ENCODE data around the gene EGR1.

Gene EGR1

GRCh38 chr5:138444078-138444773 lies 21.1 kb upstream of the EGR1 start:
- TF ChIP-seq PKNOX1 (IDR thresholded peaks at IDR 0.05) (no peak), LEF1 (IDR thresholded peaks at IDR 0.05; ENCODE audit: borderline replicate concordance) (no peak), BHLHE40 (IDR thresholded peaks at IDR 0.05; ENCODE audit: borderline replicate concordance) (no peak), FOXA1 (IDR thresholded peaks at IDR 0.05) (no peak), FOXM1 (IDR thresholded peaks at IDR 0.05; ENCODE audit: borderline replicate concordance) (no peak), SUZ12 (IDR thresholded peaks at IDR 0.05) (no peak), NFRKB (IDR thresholded peaks at IDR 0.05) (no peak), ARNT (IDR thresholded peaks at IDR 0.05) (no peak), L3MBTL2 (conservative IDR thresholded peaks at IDR 0.05) (no peak), FOXK2 (IDR thresholded peaks at IDR 0.05) (no peak), HDGF (IDR thresholded peaks at IDR 0.05; ENCODE audit: borderline replicate concordance) (no peak), CTBP1 (IDR thresholded peaks at IDR 0.05; ENCODE audit: borderline replicate concordance) (no peak), SP1 (IDR thresholded peaks at IDR 0.05) (no peak), ELF4 (IDR thresholded peaks at IDR 0.05) (no peak), ZNF384 (IDR thresholded peaks at IDR 0.05) (no peak), TARDBP (IDR thresholded peaks at IDR 0.05) (no peak)
- POLR2A ChIA-PET: interaction anchor here (0.6 to 0.9 kb wide), 2 partner anchors 141 to 230 kb away, joined by 3 read pairs; no protein-coding TSS in a partner anchor
- CTCF ChIA-PET: interaction anchor here (0.7 kb wide), 1 partner anchor 59 kb away, joined by 3 read pairs; no protein-coding TSS in a partner anchor
- no peak for DNase-seq (ENCODE audit: extremely low spot score)

- TF ChIP-seq TARDBP (IDR thresholded peaks at IDR 0.05) (no peak), NFRKB (IDR thresholded peaks at IDR 0.05) (no peak), CTBP1 (IDR thresholded peaks at IDR 0.05; ENCODE audit: borderline replicate concordance) (no peak), HDGF (IDR thresholded peaks at IDR 0.05; ENCODE audit: borderline replicate concordance) (no peak), FOXK2 (IDR thresholded peaks at IDR 0.05) (no peak), FOXA1 (IDR thresholded peaks at IDR 0.05) (no peak), LEF1 (IDR thresholded peaks at IDR 0.05; ENCODE audit: borderline replicate concordance) (no peak), BHLHE40 (IDR thresholded peaks at IDR 0.05; ENCODE audit: borderline replicate concordance) (no peak)
- ChIA-PET CTCF (no interaction called here), POLR2A (interaction anchor here (0.9 kb wide), 1 partner anchor 231 kb away, joined by 3 read pairs; no protein-coding TSS in a partner anchor)
- DNase-seq (ENCODE audit: extremely low spot score): no peak
Observed at GRCh38 chr5:138444774-138445546, 20.3 kb upstream of the EGR1 start.

- CTCF ChIA-PET: no interaction called here
- no peak for TF ChIP-seq ZNF384 (IDR thresholded peaks at IDR 0.05)
- TF ChIP-seq PKNOX1 (IDR thresholded peaks at IDR 0.05): no peak
- TF ChIP-seq ARNT (IDR thresholded peaks at IDR 0.05): no peak
- no peak for TF ChIP-seq FOXM1 (IDR thresholded peaks at IDR 0.05; ENCODE audit: borderline replicate concordance)
- no peak for TF ChIP-seq ELF4 (IDR thresholded peaks at IDR 0.05)
- no peak for TF ChIP-seq LEF1 (IDR thresholded peaks at IDR 0.05; ENCODE audit: borderline replicate concordance)
- no peak for TF ChIP-seq BHLHE40 (IDR thresholded peaks at IDR 0.05; ENCODE audit: borderline replicate concordance)
- TF ChIP-seq FOXK2 (IDR thresholded peaks at IDR 0.05): no peak
- no peak for TF ChIP-seq HDGF (IDR thresholded peaks at IDR 0.05; ENCODE audit: borderline replicate concordance)
- TF ChIP-seq CTBP1 (IDR thresholded peaks at IDR 0.05; ENCODE audit: borderline replicate concordance): no peak
- no peak for TF ChIP-seq TARDBP (IDR thresholded peaks at IDR 0.05)
- no peak for TF ChIP-seq SP1 (IDR thresholded peaks at IDR 0.05)
- TF ChIP-seq FOXA1 (IDR thresholded peaks at IDR 0.05): no peak
- TF ChIP-seq SUZ12 (IDR thresholded peaks at IDR 0.05): no peak
- TF ChIP-seq L3MBTL2 (conservative IDR thresholded peaks at IDR 0.05): no peak
- no peak for TF ChIP-seq NFRKB (IDR thresholded peaks at IDR 0.05)
- POLR2A ChIA-PET: no interaction called here
- no peak for DNase-seq (ENCODE audit: extremely low spot score)
Observed at GRCh38 chr5:138445547-138446271, 19.6 kb upstream of the EGR1 start.

GRCh38 chr5:138448070-138448469 lies 17.2 kb upstream of the EGR1 start:
- DNase-seq (ENCODE audit: extremely low spot score): no peak
- TF ChIP-seq SUZ12 (IDR thresholded peaks at IDR 0.05) (no peak), LEF1 (IDR thresholded peaks at IDR 0.05; ENCODE audit: borderline replicate concordance) (no peak), NFRKB (IDR thresholded peaks at IDR 0.05) (no peak), FOXA1 (IDR thresholded peaks at IDR 0.05) (no peak), TARDBP (IDR thresholded peaks at IDR 0.05) (no peak), FOXK2 (IDR thresholded peaks at IDR 0.05) (no peak), ZNF384 (IDR thresholded peaks at IDR 0.05) (no peak), L3MBTL2 (conservative IDR thresholded peaks at IDR 0.05) (no peak), BHLHE40 (IDR thresholded peaks at IDR 0.05; ENCODE audit: borderline replicate concordance) (no peak), ARNT (IDR thresholded peaks at IDR 0.05) (no peak), CTBP1 (IDR thresholded peaks at IDR 0.05; ENCODE audit: borderline replicate concordance) (no peak), SP1 (IDR thresholded peaks at IDR 0.05) (no peak), HDGF (IDR thresholded peaks at IDR 0.05; ENCODE audit: borderline replicate concordance) (no peak), PKNOX1 (IDR thresholded peaks at IDR 0.05) (no peak), ELF4 (IDR thresholded peaks at IDR 0.05) (no peak), FOXM1 (IDR thresholded peaks at IDR 0.05; ENCODE audit: borderline replicate concordance) (no peak)
- ChIA-PET POLR2A (interaction anchor here (1.1 to 3.4 kb wide), 7 partner anchors 9 to 269 kb away, joined by 3 to 14 read pairs (median 10); partner anchors contain the start of genes BRD8, CDC23, EGR1 and ETF1), CTCF (interaction anchor here (0.9 to 6.8 kb wide), 2 partner anchors 55 to 61 kb away, joined by 3 to 115 read pairs; no protein-coding TSS in a partner anchor)

All from HEK293T (cell line).